T-cell (primary cell): ENCODE data around the gene ITSN1. TPM values are rescaled to one million over a fixed set of nuclear protein-coding genes. Genes with fewer than 3 reads are reported as not detected.
"Not testable (repeated sequence)": the region's sequence is repeated elsewhere in the genome, so short reads cannot be mapped to it uniquely, and the experiment has no call there.

ENCODE experiments used
- ATAC-seq, 4 experiments: fragments of 200-7000 bp in 3 of 4; fragments of 150-1000 bp in 1 of 4; cut with Tn5 transposase; replicated peaks in 1 of 4; 1 replicate in 3 of 4; 2 replicates in 1 of 4; pipeline ENCODE4 v1.10.0; 2021; ENCODE audit warnings: moderate library complexity in 3 of 4, mild to moderate bottlenecking in 2 of 4, moderate number of reproducible peaks in 1 of 4
- CTCF ChIA-PET, 2 donors: fragments of 300-600 bp; sonication (Branson Sonifier 250); formaldehyde crosslinking; loops; one replicate each; lab custom pipeline; 2022; ENCODE audit warnings: antibody characterized with exemption in 2 of 2; lab: Charles Lee
- POLR2A ChIA-PET, 2 donors: fragments of 300-600 bp; sonication (Branson Sonifier 250); formaldehyde crosslinking; loops; one replicate each; lab custom pipeline; 2022; ENCODE audit warnings: antibody characterized with exemption in 2 of 2; lab: Charles Lee
- DNase-seq, 35 experiments: peaks; one replicate each; pipeline versions ENCODE4 v3.0.0 to v3.0.0-alpha.2; 2013 to 2023
- H3K27ac ChIP-seq: one replicate; pipeline ENCODE4 v1.5.1; 2013; ENCODE audit warnings: low read length
- H3K27me3 ChIP-seq, 2 experiments: replicated peaks in 1 of 2; 1 replicate in 1 of 2; 2 replicates in 1 of 2; pipeline versions ENCODE4 v1.6.1 to v1.7.0; 2013; ENCODE audit warnings: low read length in 1 of 2, mixed read lengths in 1 of 2; ENCODE audit not compliant: control insufficient read depth in 2 of 2, insufficient read depth in 2 of 2; ENCODE audit errors: extremely low read depth in 1 of 2
- H3K36me3 ChIP-seq, 2 donors: 1 replicate in 1 of 2; 2 replicates in 1 of 2; pipeline versions ENCODE4 v1.6.1 to v1.7.0; 2013; ENCODE audit warnings: low read length in 1 of 2; ENCODE audit not compliant: control insufficient read depth in 2 of 2, insufficient read depth in 1 of 2; ENCODE audit errors: extremely low read depth in 1 of 2
- H3K4me1 ChIP-seq, 2 experiments: 1 replicate in 1 of 2; 2 replicates in 1 of 2; pipeline versions ENCODE4 v1.6.1 to v1.7.0; 2013; ENCODE audit warnings: low read length in 2 of 2, mixed read lengths in 1 of 2; ENCODE audit not compliant: insufficient read depth in 2 of 2, control insufficient read depth in 1 of 2; ENCODE audit errors: extremely low read depth in 1 of 2
- H3K4me3 ChIP-seq, 2 donors: 1 replicate in 1 of 2; 2 replicates in 1 of 2; pipeline versions ENCODE4 v1.5.1 to v1.7.0; 2013; ENCODE audit warnings: mild to moderate bottlenecking in 2 of 2, low read length in 1 of 2, moderate library complexity in 1 of 2; ENCODE audit not compliant: control insufficient read depth in 1 of 2; ENCODE audit errors: extremely low read depth in 1 of 2
- H3K9me3 ChIP-seq: 2 replicates; pipeline ENCODE4 v1.7.0; 2013
- H3K27ac Mint-ChIP-seq, 2 donors: one replicate each; pipeline ENCODE4 v1.8.0; 2020 to 2021; ENCODE audit warnings: mild to moderate bottlenecking in 2 of 2, mixed read lengths in 2 of 2
- H3K27me3 Mint-ChIP-seq, 2 donors: one replicate each; pipeline ENCODE4 v1.8.0; 2021 to 2022; ENCODE audit warnings: mixed read lengths in 2 of 2
- H3K36me3 Mint-ChIP-seq: one replicate; pipeline ENCODE4 v1.8.0; 2021; ENCODE audit warnings: mixed read lengths
- H3K4me1 Mint-ChIP-seq, 3 donors: one replicate each; pipeline ENCODE4 v1.8.0; 2020 to 2022; ENCODE audit warnings: mixed read lengths in 3 of 3, mild to moderate bottlenecking in 1 of 3
- H3K4me3 Mint-ChIP-seq, 3 donors: one replicate each; pipeline ENCODE4 v1.8.0; 2020 to 2022; ENCODE audit warnings: mild to moderate bottlenecking in 3 of 3, mixed read lengths in 3 of 3, moderate library complexity in 3 of 3
- H3K9me3 Mint-ChIP-seq, 3 donors: one replicate each; pipeline ENCODE4 v1.8.0; 2020 to 2022; ENCODE audit warnings: mixed read lengths in 3 of 3
- WGBS: methylation state at CpG from one replicate; pipeline ENCODE4 v1.1.5; 2013; ENCODE audit warnings: missing lambda C conversion rate; ENCODE audit not compliant: insufficient coverage; 5-methylcytosine and 5-hydroxymethylcytosine counted together
- total RNA-seq, 35 experiments: library from RNA in 6 of 35; stranded (reverse) in 6 of 35; fragments of 120-200 nt in 1 of 35; gene quantifications; one replicate each; pipeline versions ENCODE4 v1.2.1 to v1.2.4 and lab custom pipeline; 2013 to 2026

The ITSN1 gene
- total RNA-seq, 5 donors from 2014 or later (not counting 1 experiment from before 2014, with no cell fraction given) = 2.3 to 3.9 (median 3.0) TPM

- Mint-ChIP-seq H3K27me3 (no peaks in the 10 kb centered on the region), H3K4me3 (no peak overlapping the region)
- CTCF ChIA-PET = interaction anchor here (0.6 to 3.3 kb wide), 44 partner anchors 9 to 443 kb away, joined by 3 to 118 read pairs (median 4); partner anchors contain the start of genes MRPS6 (in 1 of the 2) and SLC5A3 (in 1 of the 2)
These were observed 281.9 kb downstream of the ITSN1 start for GRCh38 chr21:33924079-33924765.

GRCh38 chr21:33924766-33925100, 282.4 kb downstream of the ITSN1 start:
- Histone ChIP-seq H3K9me3 (no peaks in the 10 kb centered on the region), H3K27me3 (no peaks in the 10 kb centered on the region), H3K36me3 (no peaks in the 10 kb centered on the region), H3K4me1 (peaks cover 2 to 12% of the 10 kb centered on the region in 2 experiments), H3K4me3 (no peak overlapping the region), H3K27ac (no peak overlapping the region)
- POLR2A ChIA-PET = interaction anchor here (0.6 to 1.4 kb wide), 3 partner anchors 23 to 243 kb away, joined by 3 to 7 read pairs (median 3); partner anchors contain the start of genes MRPS6 (in 1 of the 2) and SLC5A3 (in 1 of the 2)
- ATAC-seq = no peak
- no peaks in the 10 kb centered on the region for H3K27me3 Mint-ChIP-seq
- CTCF ChIA-PET = interaction anchor here (0.7 to 3.3 kb wide), 34 partner anchors 8 to 443 kb away, joined by 3 to 118 read pairs (median 5); partner anchors contain the start of genes MRPS6 (in 1 of the 2) and SLC5A3 (in 1 of the 2)
- H3K4me1 Mint-ChIP-seq = peaks cover 0 to 15% (median 11%) of the 10 kb centered on the region in 3 donors
- H3K36me3 Mint-ChIP-seq = no peaks in the 10 kb centered on the region
- 100% methylated on average over 2 of the region's 3 CpGs for WGBS
- DNase-seq = no peak
- H3K4me3 Mint-ChIP-seq = no peak overlapping the region
- no peaks in the 10 kb centered on the region for H3K9me3 Mint-ChIP-seq
- peak overlapping the region; percentile 36 to 77 for H3K27ac Mint-ChIP-seq

More at GRCh38 chr21:33924079-33924765, 281.9 kb downstream of the ITSN1 start:
- Histone ChIP-seq H3K4me1 (peaks cover 2 to 12% of the 10 kb centered on the region in 2 experiments), H3K27ac (peak overlapping the region; percentile 39), H3K9me3 (no peaks in the 10 kb centered on the region), H3K27me3 (no peaks in the 10 kb centered on the region), H3K4me3 (no peak overlapping the region), H3K36me3 (no peaks in the 10 kb centered on the region)
- Mint-ChIP-seq H3K4me1 (peaks cover 0 to 15% (median 11%) of the 10 kb centered on the region in 3 donors), H3K27ac (peak overlapping the region; percentile 25 to 77), H3K9me3 (no peaks in the 10 kb centered on the region), H3K36me3 (no peaks in the 10 kb centered on the region)
- DNase-seq (peak; percentile 63 to 98 (median 86)), ATAC-seq (peak; percentile 94 to 97 (median 96))
- POLR2A ChIA-PET = interaction anchor here (0.6 to 1.4 kb wide), 7 partner anchors 14 to 706 kb away, joined by 3 to 7 read pairs (median 3); partner anchors contain the start of genes MRPS6 (in 1 of the 2) and SLC5A3 (in 1 of the 2)
- WGBS = 56% methylated on average over 6 of the region's 13 CpGs

- H3K9me3 Mint-ChIP-seq, ATAC-seq, H3K9me3 ChIP-seq, H3K4me3 ChIP-seq, H3K27me3 ChIP-seq, H3K27me3 Mint-ChIP-seq, POLR2A ChIA-PET, CTCF ChIA-PET, H3K4me3 Mint-ChIP-seq, DNase-seq, H3K27ac ChIP-seq, H3K36me3 ChIP-seq, H3K27ac Mint-ChIP-seq, H3K36me3 Mint-ChIP-seq: not testable (repeated sequence)
- peaks cover 2 to 12% of the 10 kb centered on the region in 2 experiments for H3K4me1 ChIP-seq
- peaks cover 1 to 15% (median 14%) of the 10 kb centered on the region in 3 donors for H3K4me1 Mint-ChIP-seq
- no CpG with 5 or more reads among the region's 2 CpGs for WGBS
These were observed 283.9 kb downstream of the ITSN1 start for GRCh38 chr21:33926248-33926647.

GRCh38 chr21:33931052-33931798, 288.9 kb downstream of the ITSN1 start:
- H3K4me1 ChIP-seq = peaks cover 34 to 36% of the 10 kb centered on the region in 2 experiments
- H3K36me3 ChIP-seq, H3K9me3 Mint-ChIP-seq, H3K27me3 Mint-ChIP-seq, H3K9me3 ChIP-seq, H3K27me3 ChIP-seq: not testable (repeated sequence)
- ATAC-seq = peak; percentile 91 to 93 (median 92)
- Mint-ChIP-seq H3K4me1 (peaks cover 36 to 42% (median 38%) of the 10 kb centered on the region in 3 donors), H3K4me3 (peak overlapping the region; percentile 97 to 99 (median 99)), H3K36me3 (peaks cover 17% of the 10 kb centered on the region), H3K27ac (peak overlapping the region; percentile 98 to 100)
- ChIA-PET POLR2A (interaction anchor here (0.8 to 1.5 kb wide), 9 partner anchors 12 to 684 kb away, joined by 3 to 56 read pairs (median 5); no protein-coding TSS in a partner anchor), CTCF (interaction anchor here in 1 of 2 donors (0.9 to 4.0 kb wide), 3 partner anchors 17 to 45 kb away, joined by 3 to 43 read pairs (median 4); no protein-coding TSS in a partner anchor)
- H3K27ac ChIP-seq = peak overlapping the region; percentile 92
- 0% methylated on average over 4 of the region's 34 CpGs for WGBS
- peak; percentile 46 to 88 (median 74) for DNase-seq
- H3K4me3 ChIP-seq = peak overlapping the region; percentile 52 to 91

GRCh38 chr21:33931799-33932390, 289.6 kb downstream of the ITSN1 start:
- 0% methylated on average over 6 of the region's 10 CpGs for WGBS
- peak overlapping the region; percentile 98 to 100 for H3K27ac Mint-ChIP-seq
- no peaks in the 10 kb centered on the region for H3K27me3 ChIP-seq
- H3K4me1 Mint-ChIP-seq = peaks cover 42 to 49% (median 45%) of the 10 kb centered on the region in 3 donors
- H3K9me3 ChIP-seq = no peaks in the 10 kb centered on the region
- ChIA-PET POLR2A (interaction anchor here (0.6 to 1.5 kb wide), 11 partner anchors 9 to 684 kb away, joined by 3 to 56 read pairs (median 4); no protein-coding TSS in a partner anchor), CTCF (interaction anchor here (0.6 to 4.0 kb wide), 6 partner anchors 8 to 416 kb away, joined by 3 to 43 read pairs (median 4); no protein-coding TSS in a partner anchor)
- peak in 4 of 35 experiments; percentile 12 to 28 (median 20) for DNase-seq
- peak in 1 of 4 experiments; percentile 32 for ATAC-seq
- H3K36me3 ChIP-seq = no peaks in the 10 kb centered on the region
- H3K36me3 Mint-ChIP-seq = peaks cover 19% of the 10 kb centered on the region
- peak overlapping the region; percentile 52 to 91 for H3K4me3 ChIP-seq
- H3K9me3 Mint-ChIP-seq = no peaks in the 10 kb centered on the region
- peaks cover 38 to 43% of the 10 kb centered on the region in 2 experiments for H3K4me1 ChIP-seq
- no peaks in the 10 kb centered on the region for H3K27me3 Mint-ChIP-seq
- H3K27ac ChIP-seq = peak overlapping the region; percentile 92
- peak overlapping the region; percentile 97 to 99 (median 99) for H3K4me3 Mint-ChIP-seq
